GM06990 (cell line): ENCODE data around the gene ORMDL3.

ENCODE experiments used
- DNase-seq: peaks from one replicate; pipeline ENCODE4 v3.0.0-alpha.2; 2011; ENCODE audit not compliant: insufficient read length; ENCODE audit errors: extremely low read depth
- H3K27me3 ChIP-seq: replicated peaks from 2 replicates; pipeline ENCODE4 v1.6.0; 2011; ENCODE audit warnings: low read length; ENCODE audit not compliant: control insufficient read depth, insufficient read depth
- H3K36me3 ChIP-seq: 2 replicates; pipeline ENCODE4 v1.5.1; 2011; ENCODE audit warnings: low read length; ENCODE audit not compliant: control insufficient read depth, insufficient read depth
- H3K4me3 ChIP-seq: replicated peaks from 2 replicates; pipeline ENCODE4 v1.5.1; 2011; ENCODE audit warnings: low read depth, mild to moderate bottlenecking, control low read depth, low read length
- CTCF ChIP-seq: IDR thresholded peaks from 2 replicates; pipeline ENCODE4 v1.5.1; 2011; ENCODE audit warnings: low read length, control low read depth, mild to moderate bottlenecking, inconsistent platforms; ENCODE audit not compliant: insufficient read depth, poor library complexity, severe bottlenecking

ORMDL3 gene

DNA sequence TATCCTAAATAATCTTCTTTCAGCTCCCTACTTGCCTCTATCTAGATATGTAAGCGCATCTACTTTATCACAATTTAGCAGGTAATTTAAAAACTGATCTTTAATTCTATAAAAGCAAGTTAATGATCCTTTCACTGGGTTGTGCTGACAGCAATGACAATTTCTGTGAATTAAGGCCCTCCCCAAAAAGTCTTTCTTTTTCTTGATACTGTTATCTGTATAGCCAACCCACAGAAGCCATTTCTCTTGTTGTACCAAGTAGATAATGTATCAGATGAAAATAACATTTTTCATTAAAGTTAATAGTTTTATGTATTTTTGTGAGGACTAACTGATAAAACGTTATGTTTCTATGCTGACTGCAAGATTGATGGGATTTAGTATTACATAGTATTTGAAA lies 55.6 kb downstream of the ORMDL3 start:
- H3K27me3 ChIP-seq = no peaks in the 10 kb centered on the region
- TF ChIP-seq CTCF = no peak
- DNase-seq = no peak
- H3K4me3 ChIP-seq = no peak overlapping the region
- no peaks in the 10 kb centered on the region for H3K36me3 ChIP-seq
